Endodermal cell (in vitro differentiated cells): ENCODE results near the gene RABGAP1L. TPM values are rescaled to one million over a fixed set of nuclear protein-coding genes. Genes with fewer than 3 reads are reported as not detected.

Source experiments
- DNase-seq: peaks from one replicate; pipeline ENCODE4 v3.0.0-alpha.2; 2017
- H3K27ac ChIP-seq: 2 replicates; pipeline ENCODE4 v1.5.1; 2013; ENCODE audit warnings: mild to moderate bottlenecking, low read depth, low read length, moderate library complexity
- H3K27me3 ChIP-seq: 2 replicates; pipeline ENCODE4 v1.6.1; 2013; ENCODE audit warnings: mild to moderate bottlenecking, low read length, moderate library complexity; ENCODE audit not compliant: insufficient read depth, control insufficient read depth, poor library complexity, severe bottlenecking
- H3K36me3 ChIP-seq: 2 replicates; pipeline ENCODE4 v1.7.0; 2013; ENCODE audit warnings: mild to moderate bottlenecking, low read length, moderate library complexity; ENCODE audit not compliant: control insufficient read depth, insufficient read depth
- H3K4me1 ChIP-seq: one replicate; pipeline ENCODE4 v1.7.0; 2013; ENCODE audit warnings: low read length; ENCODE audit not compliant: control insufficient read depth, insufficient read depth
- H3K4me3 ChIP-seq: 2 replicates; pipeline ENCODE4 v1.5.1; 2013; ENCODE audit warnings: mild to moderate bottlenecking, low read length, moderate library complexity
- H3K9ac ChIP-seq: 2 replicates; pipeline ENCODE4 v1.6.1; 2013; ENCODE audit warnings: mild to moderate bottlenecking, low read length, moderate library complexity; ENCODE audit not compliant: poor library complexity, severe bottlenecking; ENCODE audit errors: extremely low read depth
- H3K9me3 ChIP-seq: 2 replicates; pipeline ENCODE4 v1.6.1; 2013; ENCODE audit warnings: mild to moderate bottlenecking, low read length, moderate library complexity; ENCODE audit not compliant: control insufficient read depth
- H3K27ac Mint-ChIP-seq: 2 replicates; pipeline ENCODE4 v1.8.0; 2020; ENCODE audit warnings: mixed read lengths
- H3K27me3 Mint-ChIP-seq: 2 replicates; pipeline ENCODE4 v1.8.0; 2021; ENCODE audit warnings: mild to moderate bottlenecking, mixed read lengths; ENCODE audit not compliant: insufficient read depth
- H3K36me3 Mint-ChIP-seq: 2 replicates; pipeline ENCODE4 v1.8.0; 2020; ENCODE audit warnings: low read depth, mixed read lengths
- H3K4me1 Mint-ChIP-seq: 2 replicates; pipeline ENCODE4 v1.8.0; 2020; ENCODE audit warnings: mixed read lengths
- H3K4me3 Mint-ChIP-seq: 2 replicates; pipeline ENCODE4 v1.8.0; 2020; ENCODE audit warnings: mild to moderate bottlenecking, moderate library complexity, mixed read lengths
- H3K9me3 Mint-ChIP-seq: 2 replicates; pipeline ENCODE4 v1.8.0; 2020; ENCODE audit warnings: mild to moderate bottlenecking, mixed read lengths
- WGBS, 2 experiments: methylation state at CpG; one replicate each; pipeline versions ENCODE4 v1.1.5 to v1.1.7; 2013; ENCODE audit warnings: missing lambda C conversion rate in 2 of 2, mixed read lengths in 1 of 2; ENCODE audit not compliant: insufficient coverage in 1 of 2, insufficient read length in 1 of 2; 5-methylcytosine and 5-hydroxymethylcytosine counted together
- total RNA-seq, 2 donors: library from RNA; stranded (reverse); fragmentation: NEBNext Ultra II Directional in 1 of 2; extraction: Animal tissue kit (Norgen Biotek cat#: 25700) in 1 of 2; gene quantifications; 2 replicates in 1 of 2; 3 replicates in 1 of 2; pipeline ENCODE4 v1.2.1, GENCODE V29; 2021
- TF ChIP-seq, protein P1 (sequence below): fragments of 200-600 bp; sonication (generic); conservative IDR thresholded peaks from 2 replicates; pipeline ENCODE4 v1.5.0; 2021; ENCODE audit warnings: antibody characterized with exemption, mild to moderate bottlenecking

The RABGAP1L gene
- total RNA-seq, 2 donors from 2014 or later = 32.5 to 36.9 TPM

DNA sequence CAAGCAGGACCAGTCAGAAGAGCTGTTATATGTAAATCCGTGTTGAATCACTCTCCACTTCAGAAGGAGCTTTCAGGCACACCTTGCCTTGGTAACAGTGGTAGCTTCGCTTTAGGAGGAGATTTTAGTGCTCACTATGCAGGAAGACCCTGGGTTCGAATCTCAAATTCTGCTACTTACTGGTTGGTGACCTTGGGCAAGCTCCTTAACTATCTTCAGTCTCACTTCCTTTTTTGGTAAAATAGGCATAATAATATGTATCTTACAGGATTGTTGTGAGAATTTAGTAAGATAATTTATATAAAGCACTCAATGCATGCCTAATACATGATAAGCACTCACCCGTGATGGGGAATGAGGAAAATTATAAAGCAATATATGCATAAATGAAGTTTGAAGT lies 241.8 kb downstream of the RABGAP1L start:
- H3K4me3 ChIP-seq = no peak overlapping the region
- no peak for DNase-seq
- Mint-ChIP-seq H3K4me3 (no peak overlapping the region), H3K9me3 (no peaks in the 10 kb centered on the region), H3K36me3 (no peaks in the 10 kb centered on the region), H3K4me1 (no peaks in the 10 kb centered on the region), H3K27ac (no peak overlapping the region), H3K27me3 (no peaks in the 10 kb centered on the region)
- H3K27me3 ChIP-seq = no peaks in the 10 kb centered on the region
- H3K9me3 ChIP-seq = no peaks in the 10 kb centered on the region
- WGBS, 2 experiments = 92 to 94% methylated on average over 2 to 4 of the region's 4 CpGs
- TF ChIP-seq, protein P1, sequence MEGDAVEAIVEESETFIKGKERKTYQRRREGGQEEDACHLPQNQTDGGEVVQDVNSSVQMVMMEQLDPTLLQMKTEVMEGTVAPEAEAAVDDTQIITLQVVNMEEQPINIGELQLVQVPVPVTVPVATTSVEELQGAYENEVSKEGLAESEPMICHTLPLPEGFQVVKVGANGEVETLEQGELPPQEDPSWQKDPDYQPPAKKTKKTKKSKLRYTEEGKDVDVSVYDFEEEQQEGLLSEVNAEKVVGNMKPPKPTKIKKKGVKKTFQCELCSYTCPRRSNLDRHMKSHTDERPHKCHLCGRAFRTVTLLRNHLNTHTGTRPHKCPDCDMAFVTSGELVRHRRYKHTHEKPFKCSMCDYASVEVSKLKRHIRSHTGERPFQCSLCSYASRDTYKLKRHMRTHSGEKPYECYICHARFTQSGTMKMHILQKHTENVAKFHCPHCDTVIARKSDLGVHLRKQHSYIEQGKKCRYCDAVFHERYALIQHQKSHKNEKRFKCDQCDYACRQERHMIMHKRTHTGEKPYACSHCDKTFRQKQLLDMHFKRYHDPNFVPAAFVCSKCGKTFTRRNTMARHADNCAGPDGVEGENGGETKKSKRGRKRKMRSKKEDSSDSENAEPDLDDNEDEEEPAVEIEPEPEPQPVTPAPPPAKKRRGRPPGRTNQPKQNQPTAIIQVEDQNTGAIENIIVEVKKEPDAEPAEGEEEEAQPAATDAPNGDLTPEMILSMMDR = no peak
- H3K36me3 ChIP-seq = no peaks in the 10 kb centered on the region
- H3K4me1 ChIP-seq = no peaks in the 10 kb centered on the region
- no peak overlapping the region for H3K27ac ChIP-seq
- H3K9ac ChIP-seq = no peak overlapping the region

DNA sequence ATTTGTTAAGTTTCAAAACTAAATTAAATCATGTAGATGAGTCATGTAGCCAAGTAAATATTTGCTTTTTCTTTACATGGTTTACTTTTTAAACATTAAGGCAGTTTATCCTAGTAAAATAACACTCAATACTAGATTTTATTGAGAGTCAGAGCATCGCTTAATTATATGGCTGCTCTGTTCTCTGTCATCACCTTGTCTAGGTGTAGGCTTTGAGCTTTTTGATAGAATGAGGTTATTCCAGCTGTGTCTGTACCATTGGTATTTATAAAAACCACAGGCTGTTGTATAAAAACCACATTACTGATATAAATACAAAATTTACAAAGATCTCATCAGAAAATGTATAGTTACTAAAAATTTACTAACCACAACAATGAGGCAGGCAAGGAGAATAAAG lies 245.9 kb downstream of the RABGAP1L start:
- no peak overlapping the region for H3K4me3 Mint-ChIP-seq
- no peak overlapping the region for H3K9ac ChIP-seq
- no peaks in the 10 kb centered on the region for H3K27me3 ChIP-seq
- TF ChIP-seq, protein P1 = no peak
- 90% methylated on average over 1 of the region's 1 CpG; no CpG with 5 or more reads in 1 of the 2 experiments for WGBS, 2 experiments
- H3K27ac Mint-ChIP-seq = no peak overlapping the region
- H3K4me3 ChIP-seq = no peak overlapping the region
- H3K27me3 Mint-ChIP-seq = no peaks in the 10 kb centered on the region
- no peak for DNase-seq
- no peaks in the 10 kb centered on the region for H3K4me1 Mint-ChIP-seq
- H3K9me3 ChIP-seq = no peaks in the 10 kb centered on the region
- H3K36me3 Mint-ChIP-seq = no peaks in the 10 kb centered on the region
- no peak overlapping the region for H3K27ac ChIP-seq
- no peaks in the 10 kb centered on the region for H3K9me3 Mint-ChIP-seq
- H3K4me1 ChIP-seq = no peaks in the 10 kb centered on the region
- no peaks in the 10 kb centered on the region for H3K36me3 ChIP-seq

DNA sequence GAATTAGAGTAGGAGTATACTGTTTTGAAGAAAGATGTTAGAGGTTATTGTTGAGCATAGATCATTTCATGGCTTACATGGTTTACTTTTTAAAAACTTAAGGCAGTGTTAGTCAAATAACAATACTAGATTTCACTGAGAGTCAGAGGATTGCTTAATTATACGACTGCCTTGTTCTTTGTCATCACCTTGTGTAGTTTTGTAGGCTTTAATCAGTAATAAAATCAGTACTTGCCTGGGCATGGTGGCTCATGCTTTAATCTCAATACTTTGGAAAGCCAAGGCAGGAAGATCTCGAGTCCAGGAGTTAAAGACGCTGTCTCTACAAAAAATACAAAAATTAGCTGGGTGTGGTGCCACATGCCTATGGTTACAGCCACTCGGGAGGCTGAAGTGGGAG lies 247.1 kb downstream of the RABGAP1L start:
- Mint-ChIP-seq H3K4me3 (no peak overlapping the region), H3K27me3 (no peaks in the 10 kb centered on the region), H3K4me1 (no peaks in the 10 kb centered on the region), H3K9me3 (no peaks in the 10 kb centered on the region), H3K36me3 (no peaks in the 10 kb centered on the region), H3K27ac (no peak overlapping the region)
- H3K27me3 ChIP-seq = no peaks in the 10 kb centered on the region
- WGBS, 2 experiments = 89 to 94% methylated on average over 4 of the region's 4 CpGs
- no peaks in the 10 kb centered on the region for H3K9me3 ChIP-seq
- no peak for DNase-seq
- no peaks in the 10 kb centered on the region for H3K36me3 ChIP-seq
- TF ChIP-seq, protein P1 = no peak
- H3K4me3 ChIP-seq = no peak overlapping the region
- no peaks in the 10 kb centered on the region for H3K4me1 ChIP-seq
- H3K9ac ChIP-seq = no peak overlapping the region
- no peak overlapping the region for H3K27ac ChIP-seq
